Testis (tissue), 2 donors: ENCODE results near the gene CTDP1.

Source experiments
- POLR2A ChIP-seq: fragments of 450-650 bp; IDR thresholded peaks from one replicate; pipeline ENCODE4 v1.6.1; 2017; ENCODE audit warnings: antibody characterized with exemption, mild to moderate bottlenecking, moderate library complexity
- TF ChIP-seq, protein P1 (sequence below), 3 experiments: fragments of 450-650 bp in 2 of 3; fragments of 200-600 bp in 1 of 3; sonication (generic) in 1 of 3; IDR thresholded peaks; one replicate each; pipeline ENCODE4 v1.5.1; 2016 to 2019; ENCODE audit warnings: antibody characterized with exemption in 3 of 3, mild to moderate bottlenecking in 2 of 3, moderate library complexity in 1 of 3

- TF ChIP-seq, protein P1, sequence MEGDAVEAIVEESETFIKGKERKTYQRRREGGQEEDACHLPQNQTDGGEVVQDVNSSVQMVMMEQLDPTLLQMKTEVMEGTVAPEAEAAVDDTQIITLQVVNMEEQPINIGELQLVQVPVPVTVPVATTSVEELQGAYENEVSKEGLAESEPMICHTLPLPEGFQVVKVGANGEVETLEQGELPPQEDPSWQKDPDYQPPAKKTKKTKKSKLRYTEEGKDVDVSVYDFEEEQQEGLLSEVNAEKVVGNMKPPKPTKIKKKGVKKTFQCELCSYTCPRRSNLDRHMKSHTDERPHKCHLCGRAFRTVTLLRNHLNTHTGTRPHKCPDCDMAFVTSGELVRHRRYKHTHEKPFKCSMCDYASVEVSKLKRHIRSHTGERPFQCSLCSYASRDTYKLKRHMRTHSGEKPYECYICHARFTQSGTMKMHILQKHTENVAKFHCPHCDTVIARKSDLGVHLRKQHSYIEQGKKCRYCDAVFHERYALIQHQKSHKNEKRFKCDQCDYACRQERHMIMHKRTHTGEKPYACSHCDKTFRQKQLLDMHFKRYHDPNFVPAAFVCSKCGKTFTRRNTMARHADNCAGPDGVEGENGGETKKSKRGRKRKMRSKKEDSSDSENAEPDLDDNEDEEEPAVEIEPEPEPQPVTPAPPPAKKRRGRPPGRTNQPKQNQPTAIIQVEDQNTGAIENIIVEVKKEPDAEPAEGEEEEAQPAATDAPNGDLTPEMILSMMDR (IDR thresholded peaks at IDR 0.05), result no peak
- no peak for TF ChIP-seq POLR2A
Measured at GRCh38 chr18:79645291-79645983, 34.2 kb upstream of the CTDP1 start.
